ENCODE measurements around the gene EHD2.

EHD2 gene

DNA sequence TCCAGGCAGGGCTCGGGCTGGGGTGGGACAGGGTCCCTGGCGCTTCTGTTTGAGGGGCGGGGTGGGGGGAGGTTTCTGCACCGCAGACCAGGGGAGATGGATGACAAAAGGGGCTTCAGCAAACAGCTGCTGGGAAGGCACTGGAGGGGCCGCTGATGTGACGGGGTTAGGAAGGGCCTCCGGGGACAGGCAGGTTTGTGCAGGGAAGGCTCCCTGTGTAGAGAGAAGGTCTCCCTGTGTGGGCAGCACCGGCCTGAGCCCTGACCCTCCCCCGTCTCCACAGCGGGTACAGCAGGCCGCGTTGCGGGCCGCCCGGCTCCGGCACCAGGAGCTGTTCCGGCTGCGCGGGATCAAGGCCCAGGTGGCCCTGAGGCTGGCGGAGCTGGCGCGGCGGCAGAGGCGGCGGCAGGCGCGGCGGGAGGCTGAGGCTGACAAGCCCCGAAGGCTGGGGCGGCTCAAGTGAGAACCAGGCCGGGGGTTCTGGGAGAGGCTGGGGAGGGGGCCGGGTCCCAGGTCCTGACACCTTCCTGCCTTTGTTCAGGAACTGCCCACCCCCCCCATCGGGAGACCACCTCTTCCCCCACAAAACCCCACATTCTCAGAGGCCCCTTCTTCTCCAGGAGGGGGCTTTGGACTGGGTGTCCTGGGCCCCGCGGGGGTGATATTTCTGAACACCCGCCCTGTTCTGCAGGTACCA, 42.0 kb downstream of the EHD2 start:
- Histone ChIP-seq H3K36me3 (ENCODE audit: insufficient read depth, insufficient read length, low read length) (peaks cover 87% of the 10 kb centered on the region), H3K4me1 (ENCODE audit: insufficient read depth, insufficient read length) (peaks cover 3% of the 10 kb centered on the region), H3K9ac (ENCODE audit: insufficient read length, low read depth) (no peak overlapping the region), H3K9me3 (ENCODE audit: insufficient read depth, low read length) (no peaks in the 10 kb centered on the region), H3K4me3 (ENCODE audit: insufficient read length, low read depth) (no peak overlapping the region), H3K27me3 (ENCODE audit: insufficient read depth, insufficient read length) (no peaks in the 10 kb centered on the region)
- DNase-seq (ENCODE audit: low read depth, low spot score), result no peak
- TF ChIP-seq ZNF274 (IDR thresholded peaks at IDR 0.05; ENCODE audit: low read depth, low read length) (no peak), SUZ12 (IDR thresholded peaks at IDR 0.05; ENCODE audit: extremely low read depth, insufficient read depth, insufficient read length) (no peak), YY1 (IDR thresholded peaks at IDR 0.05; ENCODE audit: insufficient read depth, insufficient read length) (no peak)

DNA sequence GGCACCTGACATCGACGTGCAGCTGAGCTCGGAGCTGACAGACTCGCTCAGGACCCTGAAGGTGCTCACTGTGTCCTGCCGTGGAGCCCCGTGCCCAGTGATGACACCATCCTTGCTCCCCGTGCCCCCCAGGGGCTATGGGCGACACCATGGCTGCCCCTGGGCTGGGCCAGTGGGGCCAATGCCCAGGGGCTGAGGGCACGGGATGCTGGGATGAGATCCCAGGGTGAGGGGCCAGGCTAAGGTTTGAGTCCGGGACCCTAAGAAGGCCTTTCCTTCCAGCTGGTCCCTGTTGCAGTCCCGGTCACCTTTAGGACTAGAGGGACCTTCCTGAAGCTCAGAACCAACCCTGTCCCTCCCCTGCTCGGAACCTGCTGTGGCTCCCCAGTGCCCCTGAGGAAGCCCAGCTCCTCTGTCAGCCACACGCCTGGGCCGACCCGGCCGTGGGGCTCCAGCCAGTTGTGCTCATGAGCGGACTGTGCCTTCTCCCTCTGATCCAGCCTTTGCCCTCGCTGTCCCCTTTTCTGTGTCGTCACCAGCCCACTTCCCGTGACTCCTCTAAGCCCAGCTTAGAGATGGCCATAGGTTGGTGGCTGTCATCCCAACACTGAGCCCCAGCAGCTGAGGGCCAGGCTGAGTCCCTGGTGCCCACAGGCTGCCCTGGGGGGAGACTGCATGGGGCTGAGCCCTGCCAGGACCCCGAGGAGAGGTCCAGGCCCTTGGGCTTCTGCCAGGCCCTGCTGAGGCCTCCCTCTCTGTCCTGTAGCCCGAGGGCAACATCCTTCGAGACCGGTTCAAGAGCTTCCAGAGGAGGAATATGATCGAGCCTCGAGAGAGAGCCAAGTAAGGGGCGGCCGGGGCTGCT, 42.8 kb downstream of the EHD2 start:
- Histone ChIP-seq H3K9ac (ENCODE audit: insufficient read length, low read depth) (no peak overlapping the region), H3K4me3 (ENCODE audit: insufficient read length, low read depth) (no peak overlapping the region), H3K9me3 (ENCODE audit: insufficient read depth, low read length) (no peaks in the 10 kb centered on the region), H3K36me3 (ENCODE audit: insufficient read depth, insufficient read length, low read length) (peaks cover 85% of the 10 kb centered on the region), H3K27me3 (ENCODE audit: insufficient read depth, insufficient read length) (no peaks in the 10 kb centered on the region), H3K4me1 (ENCODE audit: insufficient read depth, insufficient read length) (peaks cover 3% of the 10 kb centered on the region)
- DNase-seq (ENCODE audit: low read depth, low spot score), result no peak
- TF ChIP-seq SUZ12 (IDR thresholded peaks at IDR 0.05; ENCODE audit: extremely low read depth, insufficient read depth, insufficient read length) (no peak), ZNF274 (IDR thresholded peaks at IDR 0.05; ENCODE audit: low read depth, low read length) (no peak), YY1 (IDR thresholded peaks at IDR 0.05; ENCODE audit: insufficient read depth, insufficient read length) (no peak)

DNA sequence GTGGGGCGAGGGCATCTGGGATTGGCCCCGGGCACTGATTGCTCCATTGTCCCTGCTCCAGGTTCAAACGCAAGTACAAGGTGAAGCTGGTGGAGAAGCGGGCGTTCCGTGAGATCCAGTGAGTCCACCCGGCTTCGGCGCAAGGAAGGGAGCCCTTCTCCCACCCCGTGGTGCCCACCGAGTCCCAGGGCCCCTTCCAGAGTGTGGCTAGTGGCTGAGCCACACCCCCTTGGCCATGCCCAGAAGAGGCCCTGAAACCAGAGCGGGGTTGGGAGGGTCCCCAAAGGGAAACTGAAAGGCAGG, 43.4 kb downstream of the EHD2 start:
- DNase-seq (ENCODE audit: low read depth, low spot score), result no peak
- H3K9me3 ChIP-seq (ENCODE audit: insufficient read depth, low read length), result no peaks in the 10 kb centered on the region
- H3K36me3 ChIP-seq (ENCODE audit: insufficient read depth, insufficient read length, low read length), result peaks cover 79% of the 10 kb centered on the region
- TF ChIP-seq ZNF274 (IDR thresholded peaks at IDR 0.05; ENCODE audit: low read depth, low read length), result no peak
- TF ChIP-seq YY1 (IDR thresholded peaks at IDR 0.05; ENCODE audit: insufficient read depth, insufficient read length), result no peak
- TF ChIP-seq SUZ12 (IDR thresholded peaks at IDR 0.05; ENCODE audit: extremely low read depth, insufficient read depth, insufficient read length), result no peak
- H3K9ac ChIP-seq (ENCODE audit: insufficient read length, low read depth), result no peak overlapping the region
- peaks cover 3% of the 10 kb centered on the region for H3K4me1 ChIP-seq (ENCODE audit: insufficient read depth, insufficient read length)
- H3K27me3 ChIP-seq (ENCODE audit: insufficient read depth, insufficient read length), result no peaks in the 10 kb centered on the region
- H3K4me3 ChIP-seq (ENCODE audit: insufficient read length, low read depth), result no peak overlapping the region

- Histone ChIP-seq H3K9me3 (ENCODE audit: insufficient read depth, low read length) (no peaks in the 10 kb centered on the region), H3K27me3 (ENCODE audit: insufficient read depth, insufficient read length) (no peaks in the 10 kb centered on the region), H3K4me3 (ENCODE audit: insufficient read length, low read depth) (no peak overlapping the region), H3K4me1 (ENCODE audit: insufficient read depth, insufficient read length) (peaks cover 3% of the 10 kb centered on the region), H3K36me3 (ENCODE audit: insufficient read depth, insufficient read length, low read length) (peaks cover 78% of the 10 kb centered on the region), H3K9ac (ENCODE audit: insufficient read length, low read depth) (no peak overlapping the region)
- no peak for TF ChIP-seq YY1 (IDR thresholded peaks at IDR 0.05; ENCODE audit: insufficient read depth, insufficient read length)
- no peak for TF ChIP-seq SUZ12 (IDR thresholded peaks at IDR 0.05; ENCODE audit: extremely low read depth, insufficient read depth, insufficient read length)
- TF ChIP-seq ZNF274 (IDR thresholded peaks at IDR 0.05; ENCODE audit: low read depth, low read length), result no peak
- no peak for DNase-seq (ENCODE audit: low read depth, low spot score)
Measured at GRCh38 chr19:47756953-47757608, 43.9 kb downstream of the EHD2 start.

- Histone ChIP-seq H3K36me3 (ENCODE audit: insufficient read depth, insufficient read length, low read length) (peaks cover 70% of the 10 kb centered on the region), H3K4me1 (ENCODE audit: insufficient read depth, insufficient read length) (no peaks in the 10 kb centered on the region), H3K27me3 (ENCODE audit: insufficient read depth, insufficient read length) (no peaks in the 10 kb centered on the region), H3K4me3 (ENCODE audit: insufficient read length, low read depth) (no peak overlapping the region), H3K9ac (ENCODE audit: insufficient read length, low read depth) (no peak overlapping the region), H3K9me3 (ENCODE audit: insufficient read depth, low read length) (no peaks in the 10 kb centered on the region)
- TF ChIP-seq ZNF274 (IDR thresholded peaks at IDR 0.05; ENCODE audit: low read depth, low read length), result no peak
- TF ChIP-seq YY1 (IDR thresholded peaks at IDR 0.05; ENCODE audit: insufficient read depth, insufficient read length), result no peak
- TF ChIP-seq SUZ12 (IDR thresholded peaks at IDR 0.05; ENCODE audit: extremely low read depth, insufficient read depth, insufficient read length), result no peak
- no peak for DNase-seq (ENCODE audit: low read depth, low spot score)
Measured at GRCh38 chr19:47757617-47758442, 44.6 kb downstream of the EHD2 start.

DNA sequence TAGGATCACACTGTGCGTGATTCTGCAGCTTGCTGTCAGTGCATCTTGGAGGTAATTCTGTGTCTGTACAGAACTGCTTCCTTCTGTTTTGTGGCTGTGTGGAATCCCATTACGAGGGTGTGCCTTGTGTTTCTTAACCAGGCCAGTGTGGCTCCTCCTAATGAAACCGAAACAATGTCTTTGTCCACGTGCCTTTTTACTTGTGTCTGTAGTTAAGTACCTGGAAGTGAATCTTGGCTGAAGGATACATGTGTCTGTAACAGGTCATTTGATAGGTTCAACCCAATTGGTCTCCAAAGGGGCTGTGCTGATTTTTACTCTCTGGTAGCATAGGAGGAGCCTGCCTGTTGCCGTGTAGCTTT, 45.2 kb downstream of the EHD2 start:
- no peak for DNase-seq (ENCODE audit: low read depth, low spot score)
- Histone ChIP-seq H3K9ac (ENCODE audit: insufficient read length, low read depth) (no peak overlapping the region), H3K4me3 (ENCODE audit: insufficient read length, low read depth) (no peak overlapping the region), H3K27me3 (ENCODE audit: insufficient read depth, insufficient read length) (no peaks in the 10 kb centered on the region), H3K36me3 (ENCODE audit: insufficient read depth, insufficient read length, low read length) (peaks cover 64% of the 10 kb centered on the region), H3K9me3 (ENCODE audit: insufficient read depth, low read length) (no peaks in the 10 kb centered on the region), H3K4me1 (ENCODE audit: insufficient read depth, insufficient read length) (no peaks in the 10 kb centered on the region)
- no peak for TF ChIP-seq SUZ12 (IDR thresholded peaks at IDR 0.05; ENCODE audit: extremely low read depth, insufficient read depth, insufficient read length)
- no peak for TF ChIP-seq ZNF274 (IDR thresholded peaks at IDR 0.05; ENCODE audit: low read depth, low read length)
- TF ChIP-seq YY1 (IDR thresholded peaks at IDR 0.05; ENCODE audit: insufficient read depth, insufficient read length), result no peak
